HFFc6 (cell line): ENCODE data around the gene AKT2. TPM values are rescaled to one million over a fixed set of nuclear protein-coding genes. Genes with fewer than 3 reads are reported as not detected.
A peak's percentile ranks its signal among the peaks of the same experiment; 100 is the strongest.

Experiments
- DNase-seq: peaks from one replicate; pipeline ENCODE4 v3.0.0-alpha.2; 2018
- H3K27ac Mint-ChIP-seq: 2 replicates; pipeline ENCODE4 v1.8.0; 2020; ENCODE audit warnings: mild to moderate bottlenecking, mixed read lengths
- H3K27me3 Mint-ChIP-seq: 2 replicates; pipeline ENCODE4 v1.8.0; 2021; ENCODE audit warnings: mild to moderate bottlenecking, moderate library complexity, mixed read lengths; ENCODE audit not compliant: insufficient read depth
- H3K36me3 Mint-ChIP-seq: 2 replicates; pipeline ENCODE4 v1.8.0; 2021; ENCODE audit warnings: low read depth, mixed read lengths
- H3K4me1 Mint-ChIP-seq: 2 replicates; pipeline ENCODE4 v1.8.0; 2020; ENCODE audit warnings: low read depth, mixed read lengths
- H3K4me3 Mint-ChIP-seq: 2 replicates; pipeline ENCODE4 v1.8.0; 2020; ENCODE audit warnings: mild to moderate bottlenecking, moderate library complexity, mixed read lengths
- H3K9me3 Mint-ChIP-seq: 2 replicates; pipeline ENCODE4 v1.8.0; 2020; ENCODE audit warnings: mild to moderate bottlenecking, mixed read lengths
- total RNA-seq, 6 experiments: library from RNA; stranded (reverse); fragmentation: NEBNext Ultra II Directional; extraction: Animal tissue kit (Norgen Biotek cat#: 25700); gene quantifications; 2 replicates in 1 of 6; 3 replicates in 5 of 6; pipeline ENCODE4 v1.2.3, GENCODE V29; 2021
- TF ChIP-seq, protein P1 (sequence below): fragments of 200-600 bp; sonication (generic); IDR thresholded peaks from 2 replicates; pipeline ENCODE4 v1.5.0; 2021; ENCODE audit warnings: antibody characterized with exemption, mild to moderate bottlenecking

The AKT2 gene
- total RNA-seq, 6 experiments from 2014 or later = 128 to 133 (median 130) TPM

- no peaks in the 10 kb centered on the region; the same call in 1 of the 2 replicates for H3K27me3 Mint-ChIP-seq
- no peaks in the 10 kb centered on the region for H3K9me3 Mint-ChIP-seq
- no peak overlapping the region for H3K27ac Mint-ChIP-seq
- H3K36me3 Mint-ChIP-seq = no peaks in the 10 kb centered on the region
- H3K4me1 Mint-ChIP-seq = peaks cover 12% of the 10 kb centered on the region
- H3K4me3 Mint-ChIP-seq = no peak overlapping the region
- TF ChIP-seq, protein P1, sequence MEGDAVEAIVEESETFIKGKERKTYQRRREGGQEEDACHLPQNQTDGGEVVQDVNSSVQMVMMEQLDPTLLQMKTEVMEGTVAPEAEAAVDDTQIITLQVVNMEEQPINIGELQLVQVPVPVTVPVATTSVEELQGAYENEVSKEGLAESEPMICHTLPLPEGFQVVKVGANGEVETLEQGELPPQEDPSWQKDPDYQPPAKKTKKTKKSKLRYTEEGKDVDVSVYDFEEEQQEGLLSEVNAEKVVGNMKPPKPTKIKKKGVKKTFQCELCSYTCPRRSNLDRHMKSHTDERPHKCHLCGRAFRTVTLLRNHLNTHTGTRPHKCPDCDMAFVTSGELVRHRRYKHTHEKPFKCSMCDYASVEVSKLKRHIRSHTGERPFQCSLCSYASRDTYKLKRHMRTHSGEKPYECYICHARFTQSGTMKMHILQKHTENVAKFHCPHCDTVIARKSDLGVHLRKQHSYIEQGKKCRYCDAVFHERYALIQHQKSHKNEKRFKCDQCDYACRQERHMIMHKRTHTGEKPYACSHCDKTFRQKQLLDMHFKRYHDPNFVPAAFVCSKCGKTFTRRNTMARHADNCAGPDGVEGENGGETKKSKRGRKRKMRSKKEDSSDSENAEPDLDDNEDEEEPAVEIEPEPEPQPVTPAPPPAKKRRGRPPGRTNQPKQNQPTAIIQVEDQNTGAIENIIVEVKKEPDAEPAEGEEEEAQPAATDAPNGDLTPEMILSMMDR = no peak
- no peak for DNase-seq
Measured at GRCh38 chr19:40300668-40301067, 15.5 kb upstream of the AKT2 start.

DNA sequence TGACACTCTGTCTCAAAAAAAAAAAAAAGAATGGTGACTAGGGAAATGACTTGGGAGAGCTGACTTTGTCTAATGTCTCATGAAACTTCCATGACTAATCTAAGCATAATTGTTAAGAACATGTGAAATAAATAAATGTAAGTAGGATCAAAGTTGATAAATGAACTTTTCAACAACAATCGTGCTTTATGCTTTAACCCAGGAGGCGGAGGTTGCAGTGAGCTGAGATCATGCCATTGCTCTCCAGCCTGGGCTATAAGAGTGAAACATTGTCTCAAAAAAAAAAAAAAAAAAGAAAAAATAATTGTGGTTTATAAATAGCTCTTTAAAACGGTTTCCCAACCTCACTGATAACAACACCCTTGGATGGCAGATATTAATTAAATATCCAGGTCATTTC lies 12.9 kb upstream of the AKT2 start:
- Mint-ChIP-seq H3K27me3 (no peaks in the 10 kb centered on the region), H3K27ac (no peak overlapping the region), H3K4me3 (no peak overlapping the region), H3K9me3 (no peaks in the 10 kb centered on the region), H3K4me1 (no peaks in the 10 kb centered on the region), H3K36me3 (no peaks in the 10 kb centered on the region)
- TF ChIP-seq, protein P1 = no peak
- DNase-seq = no peak

GRCh38 chr19:40294560-40294959 lies 9.4 kb upstream of the AKT2 start:
- Mint-ChIP-seq H3K9me3 (no peaks in the 10 kb centered on the region), H3K27ac (no peak overlapping the region), H3K27me3 (no peaks in the 10 kb centered on the region), H3K4me3 (no peak overlapping the region), H3K4me1 (no peaks in the 10 kb centered on the region), H3K36me3 (no peaks in the 10 kb centered on the region)
- TF ChIP-seq, protein P1 = no peak
- DNase-seq = no peak

DNA sequence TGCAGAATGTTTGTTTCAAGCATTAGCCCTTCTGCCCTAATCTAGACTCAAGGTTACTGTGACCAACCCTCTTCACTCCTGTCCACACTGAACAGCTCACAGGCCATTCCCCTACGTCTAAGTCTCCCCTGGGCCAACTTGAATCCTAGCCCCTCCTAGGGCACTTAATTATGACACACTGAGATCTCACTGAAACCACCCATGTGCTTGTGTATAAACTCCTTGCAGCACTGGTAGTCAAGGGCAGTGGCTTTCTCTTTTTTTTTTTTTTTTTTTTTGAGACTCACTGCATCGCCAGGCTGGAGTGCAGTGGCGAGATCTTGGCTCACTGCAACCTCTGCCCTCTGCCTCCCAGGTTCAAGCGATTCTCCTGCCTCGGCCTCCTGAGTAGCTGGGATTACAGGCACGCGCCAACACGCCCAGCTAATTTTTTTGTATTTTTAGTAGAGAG lies 1.9 kb upstream of the AKT2 start:
- Mint-ChIP-seq H3K27ac (peak overlapping the region; percentile 100), H3K27me3 (no peaks in the 10 kb centered on the region; the same call in 1 of the 2 replicates), H3K4me3 (peak overlapping the region; percentile 90; the same call in 1 of the 2 replicates), H3K4me1 (peaks cover 35% of the 10 kb centered on the region), H3K36me3 (no peaks in the 10 kb centered on the region), H3K9me3 (no peaks in the 10 kb centered on the region)
- TF ChIP-seq, protein P1 = no peak
- DNase-seq = no peak

DNA sequence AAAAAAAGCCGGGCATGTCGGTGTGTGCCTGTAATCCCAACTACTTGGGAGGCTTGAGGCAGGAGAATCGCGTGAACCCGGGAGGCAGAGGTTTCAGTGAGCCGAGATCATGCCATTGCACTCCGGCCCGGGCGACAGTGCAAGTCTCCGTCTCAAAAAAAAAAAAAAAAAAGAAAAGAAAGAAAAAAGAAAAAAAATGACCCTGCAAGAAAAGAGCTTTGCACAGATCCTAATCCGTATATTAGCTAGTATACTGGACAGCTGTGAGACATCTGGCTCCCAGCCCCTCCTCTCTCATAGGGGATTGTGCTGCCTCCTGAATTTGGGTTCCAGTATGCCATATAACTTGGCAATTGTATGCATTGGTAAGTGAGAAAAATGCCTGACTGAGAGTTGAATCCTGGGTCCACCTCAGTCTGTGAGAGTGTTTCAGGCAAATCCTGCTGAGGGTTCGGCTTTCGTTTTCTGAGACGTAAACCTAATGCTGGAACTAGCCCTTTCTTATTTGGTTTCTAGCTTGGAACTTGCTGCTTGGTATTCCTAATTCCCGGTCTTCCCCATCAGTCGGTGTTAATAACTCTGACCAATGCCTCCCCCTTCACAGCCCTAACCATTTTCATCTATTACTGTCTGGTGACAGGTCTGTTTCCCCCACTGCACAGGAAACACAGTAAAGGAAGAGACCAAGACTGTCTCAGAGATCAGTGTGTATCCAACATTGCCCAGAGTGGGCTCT lies 1.3 kb upstream of the AKT2 start:
- H3K36me3 Mint-ChIP-seq = no peaks in the 10 kb centered on the region
- DNase-seq = no peak
- H3K27ac Mint-ChIP-seq = peak overlapping the region; percentile 100

More for the DNA sequence above, 1.3 kb upstream of the AKT2 start:
- H3K4me1 Mint-ChIP-seq = peaks cover 35% of the 10 kb centered on the region
- no peaks in the 10 kb centered on the region; the same call in 1 of the 2 replicates for H3K27me3 Mint-ChIP-seq
- H3K9me3 Mint-ChIP-seq = no peaks in the 10 kb centered on the region
- H3K4me3 Mint-ChIP-seq = peak overlapping the region; percentile 90
- TF ChIP-seq, protein P1 = no peak
